Heart right ventricle (tissue), 16 donors: ENCODE results near the gene KRT78. TPM values are rescaled to one million over a fixed set of nuclear protein-coding genes. Genes with fewer than 3 reads are reported as not detected.
"Not testable (repeated sequence)": the region's sequence is repeated elsewhere in the genome, so short reads cannot be mapped to it uniquely, and the experiment has no call there.

Source experiments
- ATAC-seq, 8 donors: fragments of 200-7000 bp; cut with Tn5 transposase; one replicate each; pipeline ENCODE4 v1.9.1; 2020; ENCODE audit warnings: mild to moderate bottlenecking in 8 of 8, moderate library complexity in 8 of 8, moderate number of reproducible peaks in 1 of 8
- DNase-seq, 2 donors: peaks; one replicate each; pipeline ENCODE4 v3.0.0-alpha.2; 2020
- H3K27ac ChIP-seq, 10 donors: fragments of 200-600 bp; sonication (generic) in 2 of 10; one replicate each; pipeline versions ENCODE4 v1.5.0 to v1.8.0; 2020 to 2022; ENCODE audit warnings: mild to moderate bottlenecking in 3 of 10
- H3K27me3 ChIP-seq, 7 donors: fragments of 200-600 bp; one replicate each; pipeline ENCODE4 v1.8.0; 2021 to 2022; ENCODE audit warnings: mild to moderate bottlenecking in 2 of 7
- H3K36me3 ChIP-seq, 9 donors: fragments of 200-600 bp; sonication (generic) in 1 of 9; one replicate each; pipeline versions ENCODE4 v1.5.0 to v1.8.0; 2020 to 2022; ENCODE audit warnings: mild to moderate bottlenecking in 2 of 9
- H3K4me1 ChIP-seq, 9 donors: fragments of 200-600 bp; sonication (generic) in 1 of 9; one replicate each; pipeline versions ENCODE4 v1.5.0 to v1.8.0; 2020 to 2022; ENCODE audit warnings: mild to moderate bottlenecking in 4 of 9
- H3K4me3 ChIP-seq, 10 donors: fragments of 200-600 bp; sonication (generic) in 2 of 10; one replicate each; pipeline versions ENCODE4 v1.5.0 to v1.8.0; 2020 to 2022; ENCODE audit warnings: mild to moderate bottlenecking in 7 of 10, moderate library complexity in 2 of 10
- H3K9me3 ChIP-seq, 11 donors: fragments of 200-600 bp in 10 of 11; sonication (generic) in 2 of 11; one replicate each; pipeline versions ENCODE4 v1.5.0 to v1.8.0; 2013 to 2022; ENCODE audit warnings: mild to moderate bottlenecking in 2 of 11, control low read depth in 1 of 11, moderate library complexity in 1 of 11
- WGBS, 2 donors: extraction: QIAGEN DNeasy Blood & Tissue Kit; methylation state at CpG; one replicate each; pipeline ENCODE4 v1.1.7; 2013; ENCODE audit warnings: inconsistent platforms in 1 of 2; 5-methylcytosine and 5-hydroxymethylcytosine counted together
- intact Hi-C, 10 donors: fragments of 100-400 bp; cut with DNase I; formaldehyde crosslinking; loops; one replicate each; pipeline versions ENCODE4 v1.11.1 to v1.14.2; 2022
- polyA plus RNA-seq, 2 donors: library from polyadenylated mRNA; stranded (reverse); fragments of 200-250 nt; gene quantifications; one replicate each; pipeline ENCODE4 v1.2.3, GENCODE V29; 2013
- total RNA-seq, 10 donors: library from RNA; stranded (reverse); fragmentation: NEBNext Ultra II Directional in 3 of 10; extraction: Animal tissue kit (Norgen Biotek cat#: 25700) in 3 of 10; gene quantifications; one replicate each; pipeline versions ENCODE4 v1.2.1 to v1.2.4, GENCODE V29; 2021 to 2023
- TF ChIP-seq, protein P1 (sequence below), 9 donors: fragments of 200-600 bp; sonication (generic) in 2 of 9; IDR thresholded peaks; one replicate each; pipeline versions ENCODE4 v1.5.0 to v1.8.0; 2021 to 2022; ENCODE audit warnings: antibody characterized with exemption in 9 of 9, mild to moderate bottlenecking in 5 of 9, moderate library complexity in 1 of 9
- donor health status: Arrhythmogenic right ventricular cardiomyopathy.
- donor health status: ischemic (EF 13 %, LVEDD 7.1; RV severe dilation, severe dysfunction).
- donor health status: healthy with polysubstance abuse.
- donor health status: DM: no; HTN: yes; CAD: no.
- donor health status: DM: no; HTN: no; CAD: no.
- donor health status: ischemic (EF 25% LVEDD 6.9; RV normal size, moderate dysfunction).
- donor health status: ischemic (EF 25% LVEDD 5.7; RV mildly dilated, moderate dysfunction).
- donor health status: healthy.
- donor health status: DM: yes; HTN: yes; CAD: no.
- donor health status: Ischemic cardiomyopathy.
- donor health status: ischemic (EF 35%, LVEDD 5.7; RV mildly dilated, moderate dysfunction).
- donor health status: nonischemic (EF 11% LVEDD 7.7; RV severe dilation, severe dysfunction).
- donor health status: DM: yes; HTN: yes; CAD: no.
- donor health status: PGD.
- donor health status: ischemic (EF 29% LVEDD 5.4; RV normal size, mild dysfunction).
- donor health status: nonischemic (EF 23%, LVEDD 6.1; RV moderate dilation, normal function).

Gene KRT78
- total and polyA plus RNA-seq, 12 donors, result 0.07 TPM; not detected in 11

DNA sequence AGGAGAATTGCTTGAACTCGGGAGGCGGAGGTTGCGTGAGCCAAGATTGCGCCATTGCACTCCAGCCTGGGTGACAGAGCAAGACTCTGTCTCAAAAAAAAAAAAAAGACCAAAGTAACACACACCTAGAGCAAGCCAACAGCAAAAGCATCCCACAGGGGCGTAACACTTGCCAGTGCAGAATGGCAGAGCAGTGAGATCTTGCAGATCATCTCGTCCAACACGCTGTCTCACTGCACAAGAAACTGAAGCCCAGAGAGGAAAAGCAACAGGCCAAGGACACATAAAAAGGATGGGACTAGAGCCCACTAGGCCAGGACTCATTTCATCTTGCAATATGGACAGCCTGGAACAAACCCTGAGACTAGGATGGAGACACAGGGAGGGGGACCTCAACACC lies 12.7 kb upstream of the KRT78 start:
- DNase-seq (no peak), ATAC-seq (no peak)
- H3K4me3 ChIP-seq, result no peak overlapping the region
- 95 to 96% methylated on average over 7 of the region's 7 CpGs for WGBS, 2 donors
- TF ChIP-seq, protein P1, sequence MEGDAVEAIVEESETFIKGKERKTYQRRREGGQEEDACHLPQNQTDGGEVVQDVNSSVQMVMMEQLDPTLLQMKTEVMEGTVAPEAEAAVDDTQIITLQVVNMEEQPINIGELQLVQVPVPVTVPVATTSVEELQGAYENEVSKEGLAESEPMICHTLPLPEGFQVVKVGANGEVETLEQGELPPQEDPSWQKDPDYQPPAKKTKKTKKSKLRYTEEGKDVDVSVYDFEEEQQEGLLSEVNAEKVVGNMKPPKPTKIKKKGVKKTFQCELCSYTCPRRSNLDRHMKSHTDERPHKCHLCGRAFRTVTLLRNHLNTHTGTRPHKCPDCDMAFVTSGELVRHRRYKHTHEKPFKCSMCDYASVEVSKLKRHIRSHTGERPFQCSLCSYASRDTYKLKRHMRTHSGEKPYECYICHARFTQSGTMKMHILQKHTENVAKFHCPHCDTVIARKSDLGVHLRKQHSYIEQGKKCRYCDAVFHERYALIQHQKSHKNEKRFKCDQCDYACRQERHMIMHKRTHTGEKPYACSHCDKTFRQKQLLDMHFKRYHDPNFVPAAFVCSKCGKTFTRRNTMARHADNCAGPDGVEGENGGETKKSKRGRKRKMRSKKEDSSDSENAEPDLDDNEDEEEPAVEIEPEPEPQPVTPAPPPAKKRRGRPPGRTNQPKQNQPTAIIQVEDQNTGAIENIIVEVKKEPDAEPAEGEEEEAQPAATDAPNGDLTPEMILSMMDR (IDR thresholded peaks at IDR 0.05), result no peak
- H3K27ac ChIP-seq, result no peak overlapping the region
- H3K36me3 ChIP-seq, result no peaks in the 10 kb centered on the region
- H3K9me3 ChIP-seq, result no peaks in the 10 kb centered on the region
- intact Hi-C loops, result loop anchor here in 5 of 10 donors (5.0 to 10.0 kb wide), 2 partner anchors 197 to 489 kb away; no protein-coding TSS in a partner anchor
- H3K4me1 ChIP-seq, result peaks cover 0 to 3% (median 0%) of the 10 kb centered on the region in 9 donors
- peaks cover 0 to 4% (median 0%) of the 10 kb centered on the region in 7 donors for H3K27me3 ChIP-seq

GRCh38 chr12:52860102-52860823 lies 11.5 kb upstream of the KRT78 start:
- Histone ChIP-seq H3K4me1 (peaks cover 0 to 3% (median 0%) of the 10 kb centered on the region in 9 donors), H3K9me3 (peaks cover 0 to under 1% (median 0%) of the 10 kb centered on the region in 11 donors), H3K4me3 (no peak overlapping the region), H3K36me3 (no peaks in the 10 kb centered on the region), H3K27ac (no peak overlapping the region), H3K27me3 (peaks cover 0 to 7% (median 0%) of the 10 kb centered on the region in 7 donors)
- TF ChIP-seq, protein P1 (IDR thresholded peaks at IDR 0.05), result no peak
- intact Hi-C loops, result loop anchor here in 5 of 10 donors (5.0 to 10.0 kb wide), 2 partner anchors 195 to 488 kb away; no protein-coding TSS in a partner anchor
- 57 to 60% methylated on average over 6 of the region's 6 CpGs for WGBS, 2 donors
- ATAC-seq, result peak in 6 of 8 donors; percentile 50 to 94 (median 73)
- no peak for DNase-seq

- intact Hi-C loops, result no loop called here
- H3K4me3 ChIP-seq, result no peak overlapping the region
- H3K27ac ChIP-seq, result no peak overlapping the region
- WGBS, 2 donors, result 94 to 96% methylated on average over 3 of the region's 3 CpGs
- H3K9me3 ChIP-seq, result peaks cover 0 to 7% (median 0%) of the 10 kb centered on the region in 11 donors
- peaks cover 0 to 7% (median 0%) of the 10 kb centered on the region in 7 donors for H3K27me3 ChIP-seq
- TF ChIP-seq, protein P1 (IDR thresholded peaks at IDR 0.05), result no peak
- DNase-seq, result no peak
- no peak for ATAC-seq
- H3K4me1 ChIP-seq, result peaks cover 0 to 3% (median 0%) of the 10 kb centered on the region in 9 donors
- no peaks in the 10 kb centered on the region for H3K36me3 ChIP-seq
Measured at GRCh38 chr12:52857500-52857899, 8.7 kb upstream of the KRT78 start.

DNA sequence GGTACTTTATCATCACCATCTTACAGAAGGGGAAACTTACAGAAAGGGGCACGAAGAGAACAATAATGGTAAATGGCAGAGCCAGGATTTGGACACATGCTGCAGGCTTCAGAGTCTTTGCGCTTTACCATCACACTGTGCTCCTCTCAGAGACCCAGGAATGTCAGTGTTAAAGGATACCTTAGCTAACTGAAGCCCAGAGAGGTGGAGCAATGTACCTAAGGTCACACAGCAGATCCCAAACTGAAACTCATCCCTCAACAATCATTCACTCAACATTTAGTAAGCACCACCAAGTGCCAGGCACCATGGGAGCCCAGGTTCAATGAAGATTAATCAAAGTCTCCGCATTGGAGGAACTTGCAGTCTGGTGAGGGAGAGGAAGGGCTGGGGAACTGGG lies 8.0 kb upstream of the KRT78 start:
- WGBS, 2 donors, result 94% methylated on average over 3 of the region's 3 CpGs

GRCh38 chr12:52856077-52856476 lies 7.3 kb upstream of the KRT78 start:
- peaks cover 0 to 13% (median 0%) of the 10 kb centered on the region in 7 donors for H3K27me3 ChIP-seq
- 95 to 97% methylated on average over 2 of the region's 2 CpGs for WGBS, 2 donors
- H3K27ac ChIP-seq, ATAC-seq, H3K4me3 ChIP-seq, intact Hi-C loops, H3K4me1 ChIP-seq, H3K9me3 ChIP-seq, H3K36me3 ChIP-seq, DNase-seq: not testable (repeated sequence)

More for the DNA sequence above, 8.0 kb upstream of the KRT78 start:
- peaks cover 0 to 7% (median 0%) of the 10 kb centered on the region in 11 donors for H3K9me3 ChIP-seq
- peaks cover 0 to 13% (median 0%) of the 10 kb centered on the region in 7 donors for H3K27me3 ChIP-seq
- H3K27ac ChIP-seq, result no peak overlapping the region
- H3K4me3 ChIP-seq, result no peak overlapping the region
- ATAC-seq (no peak), DNase-seq (no peak)
- peaks cover 0 to 3% (median 0%) of the 10 kb centered on the region in 9 donors for H3K4me1 ChIP-seq
- TF ChIP-seq, protein P1 (IDR thresholded peaks at IDR 0.05), result no peak
- H3K36me3 ChIP-seq, result no peaks in the 10 kb centered on the region
- intact Hi-C loops, result no loop called here
